C4-2B (cell line): Measurements from ENCODE around the gene PRSS1.

ENCODE experiments used
- CTCF ChIP-seq: fragments of 450-650 bp; conservative IDR thresholded peaks from 2 replicates; pipeline ENCODE4 v1.5.1; 2017; ENCODE audit warnings: mild to moderate bottlenecking
- ZFX ChIP-seq: fragments of 450-650 bp; IDR thresholded peaks from 2 replicates; pipeline ENCODE4 v1.6.1; 2017

DNA sequence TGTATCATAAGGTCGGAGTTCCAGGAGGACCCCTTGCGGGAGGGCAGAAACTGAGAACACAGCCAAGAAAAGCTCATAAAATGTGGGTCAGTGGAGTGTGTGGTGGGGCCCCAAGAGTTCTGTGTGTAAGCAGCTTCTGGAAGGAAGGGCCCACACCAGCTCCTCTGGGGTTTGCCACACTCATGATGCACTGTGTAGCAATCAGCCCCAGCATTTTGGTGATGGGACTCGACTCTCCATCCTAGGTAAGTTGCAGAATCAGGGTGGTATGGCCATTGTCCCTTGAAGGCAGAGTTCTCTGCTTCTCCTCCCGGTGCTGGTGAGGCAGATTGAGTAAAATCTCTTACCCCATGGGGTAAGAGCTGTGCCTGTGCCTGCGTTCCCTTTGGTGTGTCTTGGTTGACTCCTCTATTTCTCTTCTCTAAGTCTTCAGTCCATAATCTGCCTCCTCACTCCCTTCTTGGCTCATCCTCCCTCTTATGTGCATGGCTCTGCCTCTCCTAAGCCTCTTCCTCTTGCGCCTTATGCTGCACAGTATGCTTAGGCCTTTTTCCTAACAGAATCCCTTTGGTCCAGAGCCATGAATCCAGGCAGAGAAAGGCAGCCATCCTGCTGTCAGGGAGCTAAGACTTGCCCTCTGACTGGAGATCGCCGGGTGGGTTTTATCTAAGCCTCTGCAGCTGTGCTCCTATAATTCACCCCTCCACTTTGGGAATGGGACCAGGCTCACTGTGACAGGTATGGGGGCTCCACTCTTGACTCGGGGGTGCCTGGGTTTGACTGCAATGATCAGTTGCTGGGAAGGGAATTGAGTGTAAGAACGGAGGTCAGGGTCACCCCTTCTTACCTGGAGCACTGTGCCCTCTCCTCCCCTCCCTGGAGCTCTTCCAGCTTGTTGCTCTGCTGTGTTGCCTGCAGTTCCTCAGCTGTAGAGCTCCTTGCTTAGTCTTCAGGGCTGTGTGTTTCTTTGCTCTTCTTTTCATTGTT lies 39.3 kb downstream of the PRSS1 start:
- TF ChIP-seq CTCF: no peak
- no peak for TF ChIP-seq ZFX
